Measurements from ENCODE around the gene ZBTB40.

ZBTB40 gene

GRCh38 chr1:22562584-22563583 lies 111.2 kb downstream of the ZBTB40 start, which contains the start of gene EPHA8:
Gene EPHA8 (plus strand): TSS chr1:22563489. CDS start chr1:22563636, 147 bp downstream.
- in situ Hi-C loops (cut with HindIII; ENCODE audit: low sequenced_read_pairs) = no loop called here
- no peak for TF ChIP-seq CTCF (IDR thresholded peaks at IDR 0.05; ENCODE audit: low read depth, low read length, missing control alignments)
- DNase-seq (ENCODE audit: low read depth) = no peak
- H3K4me3 ChIP-seq (ENCODE audit: low read depth, low read length) = no peak within 1 kb of the TSS

GRCh38 chr1:22563671-22564602 lies 112.3 kb downstream of the ZBTB40 start:
- in situ Hi-C loops (cut with HindIII; ENCODE audit: low sequenced_read_pairs) = no loop called here
- TF ChIP-seq CTCF (IDR thresholded peaks at IDR 0.05; ENCODE audit: low read depth, low read length, missing control alignments) = no peak

GRCh38 chr1:22566161-22566560 lies 114.5 kb downstream of the ZBTB40 start:
- H3K4me3 ChIP-seq (ENCODE audit: low read depth, low read length) = no peak overlapping the region
- no peak for TF ChIP-seq CTCF (IDR thresholded peaks at IDR 0.05; ENCODE audit: low read depth, low read length, missing control alignments)
- no peak for DNase-seq (ENCODE audit: low read depth)
- in situ Hi-C loops (cut with HindIII; ENCODE audit: low sequenced_read_pairs) = no loop called here

More at GRCh38 chr1:22563671-22564602, 112.3 kb downstream of the ZBTB40 start:
- no peak overlapping the region for H3K4me3 ChIP-seq (ENCODE audit: low read depth, low read length)
- no peak for DNase-seq (ENCODE audit: low read depth)

- no peak for TF ChIP-seq CTCF (IDR thresholded peaks at IDR 0.05; ENCODE audit: low read depth, low read length, missing control alignments)
- in situ Hi-C loops (cut with HindIII; ENCODE audit: low sequenced_read_pairs) = no loop called here
- H3K4me3 ChIP-seq (ENCODE audit: low read depth, low read length) = no peak overlapping the region
- DNase-seq (ENCODE audit: low read depth) = no peak
These were observed 115.5 kb downstream of the ZBTB40 start for GRCh38 chr1:22567197-22567596.

GRCh38 chr1:22567994-22568393 lies 116.3 kb downstream of the ZBTB40 start:
- no peak for DNase-seq (ENCODE audit: low read depth)
- no peak for TF ChIP-seq CTCF (IDR thresholded peaks at IDR 0.05; ENCODE audit: low read depth, low read length, missing control alignments)
- in situ Hi-C loops (cut with HindIII; ENCODE audit: low sequenced_read_pairs) = no loop called here
- no peak overlapping the region for H3K4me3 ChIP-seq (ENCODE audit: low read depth, low read length)

GRCh38 chr1:22569269-22569668 lies 117.6 kb downstream of the ZBTB40 start:
- no peak overlapping the region for H3K4me3 ChIP-seq (ENCODE audit: low read depth, low read length)
- TF ChIP-seq CTCF (IDR thresholded peaks at IDR 0.05; ENCODE audit: low read depth, low read length, missing control alignments) = no peak
- in situ Hi-C loops (cut with HindIII; ENCODE audit: low sequenced_read_pairs) = no loop called here
- DNase-seq (ENCODE audit: low read depth) = no peak
